Panc1 (cell line): Measurements from ENCODE around the gene RALA.

Source experiments
- POLR2AphosphoS5 ChIP-seq: IDR thresholded peaks from 2 replicates; pipeline ENCODE4 v1.6.1; 2012; ENCODE audit warnings: mild to moderate bottlenecking, low read depth, low read length, moderate library complexity
- SIN3A ChIP-seq: IDR thresholded peaks from 2 replicates; pipeline ENCODE4 v1.6.1; 2012; ENCODE audit warnings: low read depth, mild to moderate bottlenecking, low read length, moderate library complexity, borderline replicate concordance; ENCODE audit not compliant: insufficient read depth
- TCF7L2 ChIP-seq: IDR thresholded peaks from 2 replicates; pipeline ENCODE4 v1.6.1; 2011; ENCODE audit warnings: mild to moderate bottlenecking, low read depth, low read length, inconsistent platforms
- TF ChIP-seq, protein P1 (sequence below): fragments of 450-650 bp; IDR thresholded peaks from 2 replicates; pipeline ENCODE4 v1.5.1; 2017; ENCODE audit warnings: mild to moderate bottlenecking
- TF ChIP-seq, protein P2 (sequence below), 2 experiments: IDR thresholded peaks; 2 replicates each; pipeline ENCODE4 v1.6.1; 2011 to 2012; ENCODE audit warnings: low read depth in 2 of 2, control low read depth in 1 of 2, low read length in 1 of 2, mild to moderate bottlenecking in 1 of 2, moderate library complexity in 1 of 2; ENCODE audit not compliant: insufficient read depth in 1 of 2

DNA sequence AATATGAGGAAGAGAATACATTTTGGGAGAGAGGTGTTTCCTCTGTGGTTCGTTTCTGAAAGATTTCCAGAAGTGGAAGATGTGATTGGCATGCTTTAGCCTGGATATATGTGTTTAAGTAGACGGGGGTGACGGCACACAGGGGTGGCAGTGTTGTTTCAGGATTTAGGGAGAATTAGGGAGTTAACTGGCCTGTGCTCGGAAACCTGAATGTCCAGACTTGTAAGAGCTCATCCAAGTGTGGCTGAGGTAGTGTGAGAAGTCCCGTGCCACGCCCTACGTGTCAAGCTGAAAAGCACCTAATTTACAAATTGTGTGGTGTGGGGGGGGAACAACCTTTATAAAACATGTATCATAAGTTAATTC lies 1.1 kb downstream of the RALA start:
- TF ChIP-seq, protein P1, sequence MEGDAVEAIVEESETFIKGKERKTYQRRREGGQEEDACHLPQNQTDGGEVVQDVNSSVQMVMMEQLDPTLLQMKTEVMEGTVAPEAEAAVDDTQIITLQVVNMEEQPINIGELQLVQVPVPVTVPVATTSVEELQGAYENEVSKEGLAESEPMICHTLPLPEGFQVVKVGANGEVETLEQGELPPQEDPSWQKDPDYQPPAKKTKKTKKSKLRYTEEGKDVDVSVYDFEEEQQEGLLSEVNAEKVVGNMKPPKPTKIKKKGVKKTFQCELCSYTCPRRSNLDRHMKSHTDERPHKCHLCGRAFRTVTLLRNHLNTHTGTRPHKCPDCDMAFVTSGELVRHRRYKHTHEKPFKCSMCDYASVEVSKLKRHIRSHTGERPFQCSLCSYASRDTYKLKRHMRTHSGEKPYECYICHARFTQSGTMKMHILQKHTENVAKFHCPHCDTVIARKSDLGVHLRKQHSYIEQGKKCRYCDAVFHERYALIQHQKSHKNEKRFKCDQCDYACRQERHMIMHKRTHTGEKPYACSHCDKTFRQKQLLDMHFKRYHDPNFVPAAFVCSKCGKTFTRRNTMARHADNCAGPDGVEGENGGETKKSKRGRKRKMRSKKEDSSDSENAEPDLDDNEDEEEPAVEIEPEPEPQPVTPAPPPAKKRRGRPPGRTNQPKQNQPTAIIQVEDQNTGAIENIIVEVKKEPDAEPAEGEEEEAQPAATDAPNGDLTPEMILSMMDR = no peak
- TF ChIP-seq, protein P2, sequence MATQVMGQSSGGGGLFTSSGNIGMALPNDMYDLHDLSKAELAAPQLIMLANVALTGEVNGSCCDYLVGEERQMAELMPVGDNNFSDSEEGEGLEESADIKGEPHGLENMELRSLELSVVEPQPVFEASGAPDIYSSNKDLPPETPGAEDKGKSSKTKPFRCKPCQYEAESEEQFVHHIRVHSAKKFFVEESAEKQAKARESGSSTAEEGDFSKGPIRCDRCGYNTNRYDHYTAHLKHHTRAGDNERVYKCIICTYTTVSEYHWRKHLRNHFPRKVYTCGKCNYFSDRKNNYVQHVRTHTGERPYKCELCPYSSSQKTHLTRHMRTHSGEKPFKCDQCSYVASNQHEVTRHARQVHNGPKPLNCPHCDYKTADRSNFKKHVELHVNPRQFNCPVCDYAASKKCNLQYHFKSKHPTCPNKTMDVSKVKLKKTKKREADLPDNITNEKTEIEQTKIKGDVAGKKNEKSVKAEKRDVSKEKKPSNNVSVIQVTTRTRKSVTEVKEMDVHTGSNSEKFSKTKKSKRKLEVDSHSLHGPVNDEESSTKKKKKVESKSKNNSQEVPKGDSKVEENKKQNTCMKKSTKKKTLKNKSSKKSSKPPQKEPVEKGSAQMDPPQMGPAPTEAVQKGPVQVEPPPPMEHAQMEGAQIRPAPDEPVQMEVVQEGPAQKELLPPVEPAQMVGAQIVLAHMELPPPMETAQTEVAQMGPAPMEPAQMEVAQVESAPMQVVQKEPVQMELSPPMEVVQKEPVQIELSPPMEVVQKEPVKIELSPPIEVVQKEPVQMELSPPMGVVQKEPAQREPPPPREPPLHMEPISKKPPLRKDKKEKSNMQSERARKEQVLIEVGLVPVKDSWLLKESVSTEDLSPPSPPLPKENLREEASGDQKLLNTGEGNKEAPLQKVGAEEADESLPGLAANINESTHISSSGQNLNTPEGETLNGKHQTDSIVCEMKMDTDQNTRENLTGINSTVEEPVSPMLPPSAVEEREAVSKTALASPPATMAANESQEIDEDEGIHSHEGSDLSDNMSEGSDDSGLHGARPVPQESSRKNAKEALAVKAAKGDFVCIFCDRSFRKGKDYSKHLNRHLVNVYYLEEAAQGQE (IDR thresholded peaks at IDR 0.05; ENCODE audit: insufficient read depth in 1 of 2, low read depth in 2 of 2, low read length in 1 of 2) = no peak
- TF ChIP-seq POLR2AphosphoS5 (no peak), SIN3A (no peak), TCF7L2 (no peak)
